Dermis microvascular lymphatic vessel endothelial cell (primary cell): ENCODE measurements around the gene MED27. TPM values are rescaled to one million over a fixed set of nuclear protein-coding genes. Genes with fewer than 3 reads are reported as not detected.

Experiments
- DNase-seq, 2 donors: peaks; one replicate each; pipeline versions ENCODE4 v3.0.0 to v3.0.0-alpha.2; 2010; ENCODE audit warnings: low read depth in 2 of 2
- total RNA-seq: library from RNA; depleted of rRNA; stranded (reverse); fragments of >200 nt; gene quantifications from 2 replicates; pipeline ENCODE4 v1.2.1, GENCODE V29; 2014

MED27 gene
- total RNA-seq, 1 donor from 2014 or later, result 11.6 TPM

DNA sequence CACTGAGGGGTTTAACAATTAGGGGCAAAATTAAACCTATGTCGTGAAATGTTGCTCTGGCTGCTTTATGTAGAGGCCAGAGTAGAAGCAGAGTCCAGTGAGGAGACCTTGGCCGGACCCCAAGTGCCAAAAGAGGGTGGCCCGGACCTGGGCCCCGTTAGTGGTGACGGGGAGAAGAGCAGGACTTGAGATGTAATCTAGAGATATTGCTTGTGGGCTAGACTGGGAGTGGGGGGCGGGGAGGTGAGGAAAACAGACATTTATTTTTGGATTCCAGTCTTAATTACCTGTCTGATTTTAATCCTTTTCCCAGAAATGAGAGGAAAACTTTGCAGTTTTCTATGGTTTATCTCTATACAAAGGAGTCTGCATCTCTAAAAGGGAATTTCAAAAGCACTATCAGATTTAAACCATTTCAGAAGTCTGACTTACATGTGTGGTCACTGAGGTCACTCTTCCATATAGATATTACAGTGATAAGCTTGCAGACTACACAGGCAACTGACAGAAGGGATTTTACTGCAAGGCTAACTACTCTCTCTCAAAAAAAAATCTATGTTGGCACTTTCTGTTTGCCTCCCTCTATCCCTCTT lies 108.1 kb downstream of the MED27 start:
- no peak for DNase-seq

DNA sequence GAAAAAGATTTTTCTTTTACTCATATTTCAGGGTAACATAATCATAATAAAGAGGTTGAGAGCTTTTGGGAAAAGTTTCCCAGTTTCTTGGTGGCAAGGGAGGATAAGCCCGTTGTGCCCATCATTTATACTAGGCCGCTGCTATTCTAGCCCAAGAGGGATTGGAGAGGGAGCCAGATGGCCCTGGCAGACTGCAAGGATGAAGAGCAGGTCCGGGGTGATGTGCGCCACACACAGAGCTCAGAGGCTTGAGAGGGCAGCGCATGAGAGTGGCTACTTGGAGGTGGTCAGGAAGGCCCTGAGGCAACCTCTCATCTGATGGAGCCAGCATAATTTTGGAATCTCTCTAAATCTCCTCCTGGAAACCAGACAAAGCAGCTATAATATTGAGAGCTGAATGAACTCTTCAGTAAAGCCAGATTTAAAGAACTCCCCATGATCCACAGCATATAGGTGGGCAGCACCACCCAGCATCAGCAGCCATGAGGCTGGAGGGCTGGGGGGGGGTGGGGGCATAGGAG lies 110.1 kb downstream of the MED27 start:
- DNase-seq, result no peak

- DNase-seq, result no peak
These were observed 111.0 kb downstream of the MED27 start for GRCh38 chr9:131968632-131969031.

DNA sequence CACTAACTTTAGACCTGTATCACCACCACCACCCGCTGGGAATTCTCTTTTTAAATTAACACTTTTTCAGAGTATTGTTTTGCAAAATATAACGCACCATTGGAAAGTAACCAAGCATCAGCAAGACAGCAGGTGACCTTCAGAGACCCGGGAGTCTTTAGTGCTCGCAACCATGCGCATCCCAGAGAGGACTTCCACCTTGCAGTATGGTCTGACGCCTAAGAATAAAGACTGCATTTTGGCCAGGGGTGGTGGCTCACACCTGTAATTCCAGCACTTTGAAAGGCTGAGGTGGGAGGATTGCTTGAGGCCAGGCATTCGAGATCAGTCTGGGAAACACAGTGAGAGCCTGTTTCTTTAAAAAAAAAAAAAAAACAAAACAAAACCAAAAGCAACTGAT lies 113.8 kb downstream of the MED27 start:
- DNase-seq, result no peak

GRCh38 chr9:131965103-131965502 lies 114.6 kb downstream of the MED27 start:
- DNase-seq, result no peak

- DNase-seq, result no peak
These were observed 116.3 kb downstream of the MED27 start for GRCh38 chr9:131963072-131964030.

GRCh38 chr9:131961496-131961880 lies 118.2 kb downstream of the MED27 start:
- DNase-seq, result no peak

GRCh38 chr9:131960851-131961495 lies 118.7 kb downstream of the MED27 start:
- peak in 1 of 2 donors; percentile 28 for DNase-seq

- DNase-seq, result peak in 1 of 2 donors; percentile 10
These were observed 119.4 kb downstream of the MED27 start for GRCh38 chr9:131960311-131960710.

- DNase-seq, result no peak
These were observed 119.8 kb downstream of the MED27 start for GRCh38 chr9:131959887-131960286.

GRCh38 chr9:131959056-131959455 lies 120.6 kb downstream of the MED27 start:
- DNase-seq, result no peak

- no peak for DNase-seq
These were observed 125.4 kb downstream of the MED27 start for GRCh38 chr9:131954299-131954698.

DNA sequence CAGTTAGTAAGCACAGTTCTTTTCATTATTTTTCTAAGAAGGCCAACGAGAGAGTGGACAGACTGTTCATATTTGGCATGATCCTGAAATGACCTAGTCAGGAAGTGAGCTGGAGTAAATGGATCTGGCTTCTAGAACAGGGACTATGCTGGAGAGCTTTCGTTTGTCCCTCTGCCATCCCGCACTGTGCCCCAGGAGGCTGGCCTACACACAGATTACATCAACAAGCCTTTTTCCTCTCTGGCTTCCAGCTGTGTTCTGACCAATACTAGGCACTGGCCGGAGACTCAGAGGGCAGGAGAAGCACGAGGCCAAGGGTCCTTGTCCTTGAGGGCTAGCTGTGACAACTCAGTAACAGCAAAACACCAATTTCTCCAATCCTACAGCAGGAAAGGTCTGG lies 127.8 kb downstream of the MED27 start:
- DNase-seq, result peak in 1 of 2 donors; percentile 30

DNA sequence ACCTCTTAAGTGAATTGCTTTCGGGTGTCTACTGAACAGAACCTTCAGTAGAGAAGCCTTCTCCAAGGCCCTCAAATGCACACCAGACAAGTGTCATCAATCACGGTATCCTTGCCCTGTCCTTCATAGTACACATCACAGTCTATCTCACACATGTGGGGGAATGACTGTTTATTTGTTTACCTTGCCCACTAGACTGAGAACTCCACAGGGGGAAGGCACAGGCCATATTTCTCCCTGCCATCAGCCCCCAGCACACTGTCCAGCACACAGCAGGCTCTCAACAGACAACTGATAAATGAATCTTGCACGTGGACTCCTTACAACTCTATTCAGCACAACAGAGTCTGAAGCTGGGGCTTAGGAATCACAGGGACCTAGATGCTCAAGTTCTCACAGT lies 128.5 kb downstream of the MED27 start:
- DNase-seq, result no peak

DNA sequence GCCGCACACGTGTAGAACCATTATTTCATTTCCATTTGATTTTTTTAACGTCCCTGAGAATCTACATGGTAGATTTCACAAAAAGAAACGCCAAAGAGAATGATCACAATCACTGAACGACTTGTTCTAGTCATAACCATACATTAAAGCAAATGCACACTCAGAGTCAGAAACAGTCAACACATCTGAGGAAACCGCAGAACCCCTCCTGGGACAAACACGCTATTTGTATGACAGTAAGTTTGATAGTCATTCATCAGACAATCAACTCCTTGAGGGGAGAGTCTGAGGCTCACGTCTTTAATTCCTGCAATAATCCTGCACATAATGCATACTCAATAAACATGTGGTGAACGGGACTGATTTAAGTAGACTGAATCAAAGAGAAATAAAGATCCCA lies 129.2 kb downstream of the MED27 start:
- DNase-seq, result no peak

- no peak for DNase-seq
These were observed 133.5 kb downstream of the MED27 start for GRCh38 chr9:131946180-131946579.

GRCh38 chr9:131943351-131943841 lies 136.3 kb downstream of the MED27 start:
- DNase-seq, result no peak

- DNase-seq, result no peak
These were observed 137.4 kb downstream of the MED27 start for GRCh38 chr9:131942146-131942720.

- DNase-seq, result no peak
These were observed 142.2 kb downstream of the MED27 start for GRCh38 chr9:131937451-131937850.

GRCh38 chr9:131936929-131937328 lies 142.7 kb downstream of the MED27 start:
- DNase-seq, result no peak

GRCh38 chr9:131934673-131935072 lies 145.0 kb downstream of the MED27 start:
- DNase-seq, result no peak

GRCh38 chr9:131927091-131927490 lies 152.6 kb downstream of the MED27 start:
- no peak for DNase-seq
